Ectodermal cell (in vitro differentiated cells): ENCODE results near the gene MEI1.

Source experiments
- H3K27ac ChIP-seq: 2 replicates; pipeline ENCODE4 v1.7.0; 2013; ENCODE audit warnings: mild to moderate bottlenecking, low read depth, low read length; ENCODE audit not compliant: insufficient read depth, poor library complexity, severe bottlenecking
- H3K27me3 ChIP-seq: 2 replicates; pipeline ENCODE4 v1.7.0; 2013; ENCODE audit warnings: mild to moderate bottlenecking, low read length; ENCODE audit not compliant: insufficient read depth, control insufficient read depth, poor library complexity, severe bottlenecking
- H3K36me3 ChIP-seq: one replicate; pipeline ENCODE4 v1.7.0; 2013; ENCODE audit warnings: low read length; ENCODE audit not compliant: control insufficient read depth, insufficient read depth
- H3K4me1 ChIP-seq: one replicate; pipeline ENCODE4 v1.7.0; 2013; ENCODE audit warnings: low read length; ENCODE audit not compliant: control insufficient read depth, insufficient read depth
- H3K4me3 ChIP-seq: 2 replicates; pipeline ENCODE4 v1.7.0; 2013; ENCODE audit warnings: low read depth, low read length, control low read depth; ENCODE audit not compliant: insufficient read depth
- H3K9me3 ChIP-seq: 2 replicates; pipeline ENCODE4 v1.7.0; 2013; ENCODE audit warnings: mild to moderate bottlenecking, low read length, moderate library complexity; ENCODE audit not compliant: control insufficient read depth
- WGBS, 2 experiments: methylation state at CpG; one replicate each; pipeline ENCODE4 v1.1.7; 2013; ENCODE audit warnings: missing lambda C conversion rate in 2 of 2; 5-methylcytosine and 5-hydroxymethylcytosine counted together

The MEI1 gene

GRCh38 chr22:41780746-41781505 lies 81.6 kb downstream of the MEI1 start:
- H3K4me3 ChIP-seq, result no peak overlapping the region
- H3K27me3 ChIP-seq, result no peaks in the 10 kb centered on the region
- H3K27ac ChIP-seq, result no peak overlapping the region
- no peaks in the 10 kb centered on the region for H3K4me1 ChIP-seq
- no peaks in the 10 kb centered on the region for H3K36me3 ChIP-seq
- H3K9me3 ChIP-seq, result no peaks in the 10 kb centered on the region
- WGBS, 2 experiments, result 71 to 76% methylated on average over 10 to 11 of the region's 11 CpGs

GRCh38 chr22:41781507-41781906 lies 82.2 kb downstream of the MEI1 start:
- no peak overlapping the region for H3K27ac ChIP-seq
- H3K27me3 ChIP-seq, result no peaks in the 10 kb centered on the region
- H3K36me3 ChIP-seq, result no peaks in the 10 kb centered on the region
- H3K4me1 ChIP-seq, result no peaks in the 10 kb centered on the region
- H3K4me3 ChIP-seq, result no peak overlapping the region
- WGBS, 2 experiments, result 78 to 87% methylated on average over 1 of the region's 1 CpG
- no peaks in the 10 kb centered on the region for H3K9me3 ChIP-seq

- H3K27me3 ChIP-seq, result no peaks in the 10 kb centered on the region
- H3K4me1 ChIP-seq, result no peaks in the 10 kb centered on the region
- no peaks in the 10 kb centered on the region for H3K9me3 ChIP-seq
- no peaks in the 10 kb centered on the region for H3K36me3 ChIP-seq
- H3K27ac ChIP-seq, result no peak overlapping the region
- H3K4me3 ChIP-seq, result no peak overlapping the region
- 91% methylated on average over 6 of the region's 6 CpGs for WGBS, 2 experiments
These were observed 83.0 kb downstream of the MEI1 start for GRCh38 chr22:41782316-41782715.

- H3K27me3 ChIP-seq, result no peaks in the 10 kb centered on the region
- no peaks in the 10 kb centered on the region for H3K9me3 ChIP-seq
- no peak overlapping the region for H3K4me3 ChIP-seq
- H3K36me3 ChIP-seq, result no peaks in the 10 kb centered on the region
- WGBS, 2 experiments, result 81 to 91% methylated on average over 2 of the region's 2 CpGs
- H3K27ac ChIP-seq, result no peak overlapping the region
- no peaks in the 10 kb centered on the region for H3K4me1 ChIP-seq
These were observed 83.4 kb downstream of the MEI1 start for GRCh38 chr22:41782751-41783150.

- no peaks in the 10 kb centered on the region for H3K27me3 ChIP-seq
- H3K4me3 ChIP-seq, result no peak overlapping the region
- H3K27ac ChIP-seq, result no peak overlapping the region
- no peaks in the 10 kb centered on the region for H3K9me3 ChIP-seq
- H3K4me1 ChIP-seq, result no peaks in the 10 kb centered on the region
- 90 to 93% methylated on average over 2 of the region's 2 CpGs for WGBS, 2 experiments
- no peaks in the 10 kb centered on the region for H3K36me3 ChIP-seq
These were observed 88.0 kb downstream of the MEI1 start for GRCh38 chr22:41787331-41787730.

GRCh38 chr22:41793871-41794270 lies 94.6 kb downstream of the MEI1 start:
- WGBS, 2 experiments, result 93 to 95% methylated on average over 3 of the region's 3 CpGs
- Histone ChIP-seq H3K27me3 (peaks cover 4% of the 10 kb centered on the region), H3K36me3 (no peaks in the 10 kb centered on the region)

GRCh38 chr22:41798736-41799135 lies 99.4 kb downstream of the MEI1 start:
- Histone ChIP-seq H3K27ac (no peak overlapping the region), H3K27me3 (peaks cover 6% of the 10 kb centered on the region), H3K9me3 (no peaks in the 10 kb centered on the region), H3K4me1 (peaks cover 16% of the 10 kb centered on the region), H3K4me3 (no peak overlapping the region), H3K36me3 (no peaks in the 10 kb centered on the region)
- 87 to 91% methylated on average over 2 of the region's 2 CpGs for WGBS, 2 experiments

More at GRCh38 chr22:41793871-41794270, 94.6 kb downstream of the MEI1 start:
- H3K27ac ChIP-seq, result no peak overlapping the region
- H3K9me3 ChIP-seq, result no peaks in the 10 kb centered on the region
- H3K4me3 ChIP-seq, result no peak overlapping the region
- H3K4me1 ChIP-seq, result no peaks in the 10 kb centered on the region

GRCh38 chr22:41799486-41800347 lies 100.4 kb downstream of the MEI1 start:
- peaks cover 16% of the 10 kb centered on the region for H3K4me1 ChIP-seq
- no peaks in the 10 kb centered on the region for H3K9me3 ChIP-seq
- no peak overlapping the region for H3K27ac ChIP-seq
- 60 to 61% methylated on average over 38 of the region's 38 CpGs for WGBS, 2 experiments
- H3K36me3 ChIP-seq, result no peaks in the 10 kb centered on the region
- H3K27me3 ChIP-seq, result peaks cover 6% of the 10 kb centered on the region
- H3K4me3 ChIP-seq, result peak overlapping the region; percentile 90

- 1 to 3% methylated on average over 52 of the region's 52 CpGs for WGBS, 2 experiments
- Histone ChIP-seq H3K9me3 (no peaks in the 10 kb centered on the region), H3K27ac (no peak within 1 kb of the TSS), H3K27me3 (peaks cover 6% of the 10 kb centered on the region), H3K4me1 (peaks cover 16% of the 10 kb centered on the region), H3K36me3 (no peaks in the 10 kb centered on the region), H3K4me3 (peak within 1 kb of the TSS; percentile 90)
These were observed 101.2 kb downstream of the MEI1 start, which contains the start of gene CCDC134 for GRCh38 chr22:41800348-41801146. CCDC134 (plus strand) TSS chr22:41800679; CDS start chr22:41808891, 8,212 bp downstream.
